D721Med (cell line): Measurements from ENCODE around the gene DSC2.
A peak's percentile ranks its signal among the peaks of the same experiment; 100 is the strongest.

Experiments used
- DNase-seq: peaks from one replicate; pipeline ENCODE4 v3.0.0; 2011; ENCODE audit warnings: low spot score; ENCODE audit not compliant: insufficient read length
- FAIRE-seq: peaks from 2 replicates; lab custom pipeline; 2011; peaks lifted over from hg19 to GRCh38; lab: Jason Lieb, UNC
- TF ChIP-seq, protein P1 (sequence below): IDR thresholded peaks from 2 replicates; pipeline ENCODE4 v1.5.1; 2012; ENCODE audit warnings: mild to moderate bottlenecking, control low read depth; ENCODE audit not compliant: insufficient read depth; ENCODE audit errors: missing control alignments

DSC2 gene

DNA sequence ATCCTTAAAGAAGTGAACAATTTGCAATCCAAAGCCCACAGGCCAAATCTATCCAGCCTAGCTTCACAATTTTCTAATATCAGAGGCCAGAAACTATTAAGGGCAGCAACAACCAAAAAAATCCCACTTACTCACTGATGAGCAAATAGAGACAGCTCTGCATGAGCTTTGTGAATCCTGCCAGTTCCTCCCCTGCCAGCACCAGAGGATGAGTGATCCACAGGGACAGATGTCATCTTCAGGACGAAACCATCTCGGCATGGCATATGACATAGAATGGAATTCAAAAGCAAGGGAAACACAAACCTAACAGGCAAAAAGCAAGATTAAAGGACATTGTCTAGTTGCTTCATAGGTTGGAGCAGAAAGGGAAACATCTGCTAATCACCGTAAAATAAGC, 2.2 kb upstream of the DSC2 start:
- DNase-seq (no peak), FAIRE-seq (no peak)
- TF ChIP-seq, protein P1, sequence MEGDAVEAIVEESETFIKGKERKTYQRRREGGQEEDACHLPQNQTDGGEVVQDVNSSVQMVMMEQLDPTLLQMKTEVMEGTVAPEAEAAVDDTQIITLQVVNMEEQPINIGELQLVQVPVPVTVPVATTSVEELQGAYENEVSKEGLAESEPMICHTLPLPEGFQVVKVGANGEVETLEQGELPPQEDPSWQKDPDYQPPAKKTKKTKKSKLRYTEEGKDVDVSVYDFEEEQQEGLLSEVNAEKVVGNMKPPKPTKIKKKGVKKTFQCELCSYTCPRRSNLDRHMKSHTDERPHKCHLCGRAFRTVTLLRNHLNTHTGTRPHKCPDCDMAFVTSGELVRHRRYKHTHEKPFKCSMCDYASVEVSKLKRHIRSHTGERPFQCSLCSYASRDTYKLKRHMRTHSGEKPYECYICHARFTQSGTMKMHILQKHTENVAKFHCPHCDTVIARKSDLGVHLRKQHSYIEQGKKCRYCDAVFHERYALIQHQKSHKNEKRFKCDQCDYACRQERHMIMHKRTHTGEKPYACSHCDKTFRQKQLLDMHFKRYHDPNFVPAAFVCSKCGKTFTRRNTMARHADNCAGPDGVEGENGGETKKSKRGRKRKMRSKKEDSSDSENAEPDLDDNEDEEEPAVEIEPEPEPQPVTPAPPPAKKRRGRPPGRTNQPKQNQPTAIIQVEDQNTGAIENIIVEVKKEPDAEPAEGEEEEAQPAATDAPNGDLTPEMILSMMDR, result no peak

DNA sequence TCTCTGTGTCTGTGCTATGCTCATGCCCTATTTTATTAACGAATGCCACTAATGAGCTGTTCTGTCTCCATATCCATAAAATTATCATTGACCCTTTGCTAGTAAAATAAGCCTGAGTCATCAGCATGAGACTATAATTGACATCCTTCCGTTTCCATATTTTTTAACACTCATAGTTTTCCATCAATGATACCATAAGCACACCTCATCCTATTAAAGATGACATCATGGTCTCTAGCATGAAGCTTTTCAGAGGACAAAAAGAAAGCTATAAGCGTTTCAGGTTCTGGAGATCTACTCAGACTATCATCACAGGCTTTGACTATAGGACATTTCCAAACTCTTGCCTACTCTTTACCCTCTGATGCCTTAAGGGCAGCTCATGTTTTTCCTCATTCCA, 1.2 kb upstream of the DSC2 start:
- DNase-seq (no peak), FAIRE-seq (no peak)
- TF ChIP-seq, protein P1, result no peak

DNA sequence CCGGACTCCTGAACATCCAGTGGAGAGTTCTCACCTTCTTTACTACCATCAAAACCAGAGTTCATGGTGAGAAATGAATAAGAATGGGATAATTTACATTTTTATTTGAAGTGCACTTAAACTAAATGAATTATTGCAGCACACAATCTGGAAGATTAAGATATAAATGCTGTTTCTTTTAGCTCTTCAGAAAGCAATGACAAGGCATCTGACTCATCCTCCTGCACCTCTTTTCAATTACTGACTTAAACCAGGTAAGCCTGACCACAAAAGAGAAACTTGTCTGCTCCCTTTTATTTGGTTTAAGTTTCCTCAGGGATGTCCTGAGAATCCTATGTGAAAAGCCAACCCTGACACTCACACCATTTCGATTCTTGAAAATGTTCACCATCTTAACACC, 720 bp upstream of the DSC2 start:
- no peak for FAIRE-seq
- no peak for DNase-seq
- TF ChIP-seq, protein P1, result no peak

DNA sequence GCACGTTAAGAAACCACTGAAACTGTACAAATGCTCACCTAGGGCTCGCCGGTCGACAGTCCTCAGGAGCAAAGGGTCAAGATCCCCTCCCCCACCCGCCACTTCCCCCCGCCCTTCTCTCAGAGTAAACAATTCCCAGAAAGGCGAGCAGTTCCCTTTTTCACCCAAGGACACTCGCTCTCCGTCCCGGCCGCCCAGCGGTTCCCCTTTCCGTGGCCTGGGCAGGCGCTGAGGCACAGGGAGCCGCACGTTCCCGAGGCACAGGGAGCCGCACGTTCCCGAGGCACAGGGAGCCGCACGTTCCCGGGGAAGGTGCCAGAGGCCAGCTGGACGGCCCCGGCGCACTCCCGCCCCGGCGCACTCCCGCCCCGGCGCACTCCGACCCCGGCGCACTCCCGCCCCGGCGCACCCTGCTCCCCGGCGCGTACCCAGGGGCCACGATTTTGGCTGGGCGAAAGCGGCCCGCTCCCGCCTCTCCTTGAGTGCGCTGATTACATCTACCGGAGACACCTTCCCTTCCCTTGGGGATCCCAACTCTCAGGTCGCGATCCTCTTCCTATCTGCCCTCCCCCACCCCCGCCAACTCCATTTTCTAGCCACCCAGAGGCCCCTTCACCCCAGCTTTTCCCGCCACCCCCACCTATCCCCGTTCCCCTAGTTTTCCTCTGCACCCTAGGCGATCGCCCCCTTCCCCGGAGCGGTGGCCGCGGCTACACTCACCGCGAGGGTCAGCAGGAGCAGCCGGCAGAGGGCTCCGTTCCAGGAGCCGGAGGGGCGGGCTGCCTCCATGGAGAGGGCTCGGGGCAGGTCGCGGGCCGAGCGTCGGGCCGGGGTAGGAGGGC, 817 bp downstream of the DSC2 start:
- DNase-seq (peak; percentile 22), FAIRE-seq (no peak)
- TF ChIP-seq, protein P1, result no peak

DNA sequence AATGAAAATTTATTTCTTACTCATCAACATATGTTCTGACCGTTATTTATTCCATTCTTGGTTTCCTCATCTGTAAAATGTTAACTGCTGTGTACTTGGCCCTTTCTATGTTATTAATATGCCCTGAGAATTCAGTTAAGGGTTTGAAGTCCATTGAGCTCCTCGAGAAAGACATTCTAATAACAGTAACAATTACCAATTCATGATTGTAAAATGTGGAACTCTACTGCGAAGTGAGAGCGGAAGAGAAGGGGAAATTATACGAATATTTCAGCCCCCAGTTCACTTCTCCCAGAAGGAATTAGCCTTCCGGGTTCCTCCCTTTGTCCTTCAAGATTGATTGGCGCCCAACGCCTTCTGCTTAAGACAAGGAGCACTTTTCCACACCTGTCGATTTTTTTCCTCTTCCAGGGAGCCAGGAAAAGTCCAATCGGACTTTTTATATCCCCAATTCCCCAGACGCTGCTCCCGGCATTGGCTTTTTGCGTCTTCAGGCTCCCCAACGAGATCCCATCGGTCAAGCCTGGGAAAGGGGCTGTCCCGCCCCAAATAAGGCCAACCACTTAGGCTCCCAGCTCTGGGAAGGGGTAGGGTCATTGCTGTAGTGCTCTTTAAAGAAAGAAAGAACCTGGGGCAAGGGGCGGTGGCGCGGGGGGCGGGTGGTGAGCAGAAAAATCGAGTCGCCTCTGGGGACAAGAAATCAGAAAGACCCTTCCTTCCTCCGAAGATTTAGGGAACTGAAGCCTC, 1.6 kb downstream of the DSC2 start:
- DNase-seq (no peak), FAIRE-seq (no peak)
- TF ChIP-seq, protein P1, result no peak

DNA sequence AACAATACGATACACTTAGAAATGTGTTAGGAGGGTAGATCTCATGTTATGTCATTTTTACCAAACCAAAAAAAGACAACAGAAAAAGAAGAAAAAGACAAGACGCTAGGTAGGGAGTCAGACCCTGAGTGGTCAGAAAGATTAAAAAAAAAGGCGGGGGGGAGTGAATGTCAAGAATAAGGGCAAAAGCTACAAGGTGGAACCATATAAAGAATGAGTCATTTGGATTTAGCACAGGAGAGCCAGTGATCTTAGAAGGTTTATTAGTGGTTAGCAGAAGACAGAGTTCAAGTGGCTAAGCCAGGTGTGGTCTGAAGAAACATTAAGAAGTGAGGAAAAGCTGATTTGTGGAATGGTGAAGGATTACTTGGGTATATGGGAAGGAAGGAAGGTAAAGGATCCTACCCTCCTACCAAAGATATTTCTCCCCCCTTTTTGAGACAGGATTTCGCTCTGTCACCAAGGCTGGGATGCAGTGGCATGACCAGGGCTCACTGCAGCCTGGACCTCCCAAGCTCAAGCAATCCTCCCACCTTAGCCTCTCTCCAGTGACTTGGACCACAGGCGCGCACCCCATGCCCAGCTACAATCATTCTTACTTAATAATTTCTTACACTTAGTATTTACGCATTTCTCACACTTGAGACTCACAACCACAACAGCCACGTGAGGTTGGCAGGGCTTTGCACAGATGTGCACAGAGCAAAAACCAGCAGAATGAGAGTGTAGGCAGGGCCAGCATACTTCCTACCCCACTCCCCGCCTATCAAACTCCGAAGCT, 2.6 kb downstream of the DSC2 start:
- TF ChIP-seq, protein P1, result no peak
- no peak for DNase-seq
- FAIRE-seq, result no peak
